SK-N-SH (cell line): ENCODE results near the gene GTF3C1.

Source experiments
- EZH2phosphoT487 ChIP-seq: fragments of 200-600 bp; sonication (generic); IDR thresholded peaks from 2 replicates; pipeline ENCODE4 v1.6.1; 2017; ENCODE audit warnings: low read depth, mixed run types, mild to moderate bottlenecking, antibody characterized with exemption, moderate library complexity, borderline replicate concordance
- FOSL2 ChIP-seq: IDR thresholded peaks from 2 replicates; pipeline ENCODE4 v1.4.0; 2012; ENCODE audit warnings: low read depth, mild to moderate bottlenecking, moderate library complexity, borderline replicate concordance
- RCOR1 ChIP-seq: fragments of 150-350 bp; IDR thresholded peaks from 2 replicates; pipeline ENCODE4 v1.6.1; 2017; ENCODE audit warnings: antibody characterized with exemption, low read length
- TAF1 ChIP-seq: IDR thresholded peaks from 2 replicates; pipeline ENCODE4 v1.6.1; 2012; ENCODE audit warnings: low read depth, mild to moderate bottlenecking, low read length, moderate library complexity, borderline replicate concordance
- TF ChIP-seq, protein P1 (sequence below): IDR thresholded peaks from 2 replicates; pipeline ENCODE4 v1.6.1; 2012; ENCODE audit warnings: mild to moderate bottlenecking, low read depth, low read length, moderate library complexity
- TF ChIP-seq, protein P2 (sequence below): fragments of 200-600 bp; sonication (generic); IDR thresholded peaks from 2 replicates; pipeline ENCODE4 v1.6.1; 2017; ENCODE audit warnings: antibody characterized with exemption, mild to moderate bottlenecking, moderate library complexity
- TF ChIP-seq, protein P3 (sequence below): IDR thresholded peaks from 2 replicates; pipeline ENCODE4; 2012

DNA sequence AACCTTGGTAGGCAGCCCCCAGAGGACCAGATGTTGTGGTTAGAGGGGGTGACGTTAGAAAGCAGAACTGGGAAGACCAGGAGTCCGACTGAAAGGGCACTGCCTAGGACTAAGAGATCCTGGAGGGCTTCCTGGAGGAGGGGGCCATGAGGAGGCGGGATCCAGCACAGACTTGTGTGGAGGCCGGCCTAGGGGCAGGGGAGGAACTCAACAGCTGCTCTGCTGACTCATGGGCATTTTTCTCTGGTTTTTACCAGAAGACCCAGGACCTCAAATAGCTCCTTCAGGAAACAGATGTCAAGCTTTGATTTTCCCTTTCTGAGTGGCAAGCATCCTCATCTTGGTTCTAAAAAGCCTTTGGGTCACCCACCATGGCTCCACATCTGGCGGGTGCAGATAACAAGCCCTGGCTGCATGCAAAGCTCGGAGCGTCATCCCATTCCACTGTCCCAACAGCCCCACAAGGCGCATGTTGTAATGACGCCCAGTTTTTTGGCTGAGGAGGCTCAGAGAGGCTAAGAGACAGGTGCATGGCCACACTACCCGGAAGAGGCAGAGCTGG is 118.7 kb downstream of the GTF3C1 start:
- no peak for TF ChIP-seq RCOR1
- TF ChIP-seq, protein P1, sequence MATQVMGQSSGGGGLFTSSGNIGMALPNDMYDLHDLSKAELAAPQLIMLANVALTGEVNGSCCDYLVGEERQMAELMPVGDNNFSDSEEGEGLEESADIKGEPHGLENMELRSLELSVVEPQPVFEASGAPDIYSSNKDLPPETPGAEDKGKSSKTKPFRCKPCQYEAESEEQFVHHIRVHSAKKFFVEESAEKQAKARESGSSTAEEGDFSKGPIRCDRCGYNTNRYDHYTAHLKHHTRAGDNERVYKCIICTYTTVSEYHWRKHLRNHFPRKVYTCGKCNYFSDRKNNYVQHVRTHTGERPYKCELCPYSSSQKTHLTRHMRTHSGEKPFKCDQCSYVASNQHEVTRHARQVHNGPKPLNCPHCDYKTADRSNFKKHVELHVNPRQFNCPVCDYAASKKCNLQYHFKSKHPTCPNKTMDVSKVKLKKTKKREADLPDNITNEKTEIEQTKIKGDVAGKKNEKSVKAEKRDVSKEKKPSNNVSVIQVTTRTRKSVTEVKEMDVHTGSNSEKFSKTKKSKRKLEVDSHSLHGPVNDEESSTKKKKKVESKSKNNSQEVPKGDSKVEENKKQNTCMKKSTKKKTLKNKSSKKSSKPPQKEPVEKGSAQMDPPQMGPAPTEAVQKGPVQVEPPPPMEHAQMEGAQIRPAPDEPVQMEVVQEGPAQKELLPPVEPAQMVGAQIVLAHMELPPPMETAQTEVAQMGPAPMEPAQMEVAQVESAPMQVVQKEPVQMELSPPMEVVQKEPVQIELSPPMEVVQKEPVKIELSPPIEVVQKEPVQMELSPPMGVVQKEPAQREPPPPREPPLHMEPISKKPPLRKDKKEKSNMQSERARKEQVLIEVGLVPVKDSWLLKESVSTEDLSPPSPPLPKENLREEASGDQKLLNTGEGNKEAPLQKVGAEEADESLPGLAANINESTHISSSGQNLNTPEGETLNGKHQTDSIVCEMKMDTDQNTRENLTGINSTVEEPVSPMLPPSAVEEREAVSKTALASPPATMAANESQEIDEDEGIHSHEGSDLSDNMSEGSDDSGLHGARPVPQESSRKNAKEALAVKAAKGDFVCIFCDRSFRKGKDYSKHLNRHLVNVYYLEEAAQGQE = no peak
- TF ChIP-seq, protein P2, sequence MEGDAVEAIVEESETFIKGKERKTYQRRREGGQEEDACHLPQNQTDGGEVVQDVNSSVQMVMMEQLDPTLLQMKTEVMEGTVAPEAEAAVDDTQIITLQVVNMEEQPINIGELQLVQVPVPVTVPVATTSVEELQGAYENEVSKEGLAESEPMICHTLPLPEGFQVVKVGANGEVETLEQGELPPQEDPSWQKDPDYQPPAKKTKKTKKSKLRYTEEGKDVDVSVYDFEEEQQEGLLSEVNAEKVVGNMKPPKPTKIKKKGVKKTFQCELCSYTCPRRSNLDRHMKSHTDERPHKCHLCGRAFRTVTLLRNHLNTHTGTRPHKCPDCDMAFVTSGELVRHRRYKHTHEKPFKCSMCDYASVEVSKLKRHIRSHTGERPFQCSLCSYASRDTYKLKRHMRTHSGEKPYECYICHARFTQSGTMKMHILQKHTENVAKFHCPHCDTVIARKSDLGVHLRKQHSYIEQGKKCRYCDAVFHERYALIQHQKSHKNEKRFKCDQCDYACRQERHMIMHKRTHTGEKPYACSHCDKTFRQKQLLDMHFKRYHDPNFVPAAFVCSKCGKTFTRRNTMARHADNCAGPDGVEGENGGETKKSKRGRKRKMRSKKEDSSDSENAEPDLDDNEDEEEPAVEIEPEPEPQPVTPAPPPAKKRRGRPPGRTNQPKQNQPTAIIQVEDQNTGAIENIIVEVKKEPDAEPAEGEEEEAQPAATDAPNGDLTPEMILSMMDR = no peak
- TF ChIP-seq EZH2phosphoT487 = no peak
- TF ChIP-seq FOSL2 = no peak
- TF ChIP-seq, protein P3, sequence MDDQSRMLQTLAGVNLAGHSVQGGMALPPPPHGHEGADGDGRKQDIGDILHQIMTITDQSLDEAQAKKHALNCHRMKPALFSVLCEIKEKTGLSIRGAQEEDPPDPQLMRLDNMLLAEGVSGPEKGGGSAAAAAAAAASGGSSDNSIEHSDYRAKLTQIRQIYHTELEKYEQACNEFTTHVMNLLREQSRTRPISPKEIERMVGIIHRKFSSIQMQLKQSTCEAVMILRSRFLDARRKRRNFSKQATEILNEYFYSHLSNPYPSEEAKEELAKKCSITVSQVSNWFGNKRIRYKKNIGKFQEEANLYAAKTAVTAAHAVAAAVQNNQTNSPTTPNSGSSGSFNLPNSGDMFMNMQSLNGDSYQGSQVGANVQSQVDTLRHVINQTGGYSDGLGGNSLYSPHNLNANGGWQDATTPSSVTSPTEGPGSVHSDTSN = no peak
- no peak for TF ChIP-seq TAF1
